GM21526 (cell line): ENCODE results near the gene KIAA1958.
A peak's percentile ranks its signal among the peaks of the same experiment; 100 is the strongest.

Experiments
- ATAC-seq: cut with Tn5 transposase; IDR thresholded peaks from one replicate; pipeline ENCODE4 v1.9.1; 2021; ENCODE audit warnings: moderate library complexity; ENCODE audit not compliant: unreplicated experiment, low FRiP score

Gene KIAA1958

GRCh38 chr9:112486221-112487007, at the start of gene KIAA1958:
KIAA1958 (plus strand) TSS chr9:112486827; CDS start chr9:112574081, 87,254 bp downstream.
- peak; percentile 88 for ATAC-seq

DNA sequence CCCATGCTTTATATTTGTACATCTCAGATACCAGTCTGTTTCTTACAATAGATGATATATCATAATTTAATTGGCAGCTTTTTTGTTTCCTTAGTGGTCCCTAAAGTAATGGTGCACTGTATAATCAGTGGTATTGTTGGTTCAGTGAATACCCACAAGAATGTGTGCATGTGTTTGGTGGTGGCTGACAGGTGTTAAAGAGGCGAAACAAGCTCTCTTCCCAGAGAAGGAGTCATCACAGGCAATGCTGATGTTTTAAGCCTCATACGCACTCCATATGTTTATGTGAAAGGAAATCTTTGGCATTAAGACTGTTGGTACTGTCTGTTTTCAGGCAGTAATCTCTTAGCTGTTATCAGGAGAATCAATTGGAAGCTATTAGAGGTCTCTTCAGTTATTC, 49.2 kb upstream of the KIAA1958 start:
- no peak for ATAC-seq

DNA sequence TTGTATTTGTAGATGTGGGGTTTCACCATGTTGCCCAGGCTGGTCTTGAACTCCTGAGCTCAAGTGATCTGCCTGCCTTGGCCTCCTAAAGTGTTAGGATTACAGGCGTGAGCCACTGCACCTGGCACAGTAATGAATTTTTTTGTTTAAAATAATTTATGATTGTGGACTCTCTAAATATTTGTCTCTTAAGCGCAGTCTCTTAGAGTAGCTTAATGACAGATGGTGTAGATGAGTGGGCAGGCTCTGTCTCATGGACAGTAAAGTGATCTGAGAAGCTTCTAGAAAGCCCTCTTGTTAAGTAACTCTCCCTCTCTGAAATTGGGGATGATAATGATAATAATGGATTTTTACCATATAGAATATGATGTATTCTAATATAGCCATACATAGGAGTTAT, 47.5 kb upstream of the KIAA1958 start:
- no peak for ATAC-seq

DNA sequence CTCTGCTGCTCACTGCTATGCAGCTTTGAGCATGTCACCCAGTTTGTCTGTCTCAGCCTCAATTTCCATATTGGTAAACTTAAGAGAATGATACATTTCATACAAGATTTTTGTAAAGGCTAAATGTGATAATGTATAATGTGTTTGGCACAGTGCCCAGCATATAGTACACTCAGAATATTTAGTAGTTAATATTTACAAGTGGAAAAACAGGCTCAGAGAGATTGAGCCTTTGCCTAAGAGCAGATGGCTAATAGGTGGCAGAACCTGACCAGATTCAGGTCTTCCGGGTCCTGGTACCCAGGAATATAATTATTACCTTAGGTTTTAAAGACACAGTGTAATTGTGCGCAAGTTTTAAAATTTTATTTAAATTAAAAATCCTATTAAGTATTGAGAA, 46.8 kb upstream of the KIAA1958 start:
- ATAC-seq, result no peak

GRCh38 chr9:112443200-112443599, 43.4 kb upstream of the KIAA1958 start:
- ATAC-seq, result no peak

GRCh38 chr9:112443636-112444035, 43.0 kb upstream of the KIAA1958 start:
- ATAC-seq, result no peak

DNA sequence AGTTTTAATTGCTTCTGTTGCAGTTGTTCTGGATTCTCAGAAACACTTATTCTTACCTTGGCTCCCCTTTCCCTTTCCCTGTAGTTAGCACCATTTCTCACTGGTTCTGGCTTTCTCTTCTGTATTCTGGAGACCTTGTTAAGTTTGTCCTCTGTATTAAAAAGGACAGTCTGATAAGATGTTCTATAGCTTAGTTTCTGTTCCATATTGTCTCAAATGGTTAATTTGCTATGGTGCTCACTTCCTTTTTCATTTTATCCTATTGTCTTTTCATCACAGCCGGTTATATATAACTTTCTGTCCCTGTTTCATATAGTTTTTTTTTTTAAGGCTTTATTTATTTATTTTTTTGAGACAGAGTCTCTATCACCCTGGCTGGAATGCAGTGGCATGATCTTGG, 41.4 kb upstream of the KIAA1958 start:
- no peak for ATAC-seq

GRCh38 chr9:112446080-112446479, 40.5 kb upstream of the KIAA1958 start:
- ATAC-seq, result no peak

GRCh38 chr9:112446526-112446925, 40.1 kb upstream of the KIAA1958 start:
- no peak for ATAC-seq

DNA sequence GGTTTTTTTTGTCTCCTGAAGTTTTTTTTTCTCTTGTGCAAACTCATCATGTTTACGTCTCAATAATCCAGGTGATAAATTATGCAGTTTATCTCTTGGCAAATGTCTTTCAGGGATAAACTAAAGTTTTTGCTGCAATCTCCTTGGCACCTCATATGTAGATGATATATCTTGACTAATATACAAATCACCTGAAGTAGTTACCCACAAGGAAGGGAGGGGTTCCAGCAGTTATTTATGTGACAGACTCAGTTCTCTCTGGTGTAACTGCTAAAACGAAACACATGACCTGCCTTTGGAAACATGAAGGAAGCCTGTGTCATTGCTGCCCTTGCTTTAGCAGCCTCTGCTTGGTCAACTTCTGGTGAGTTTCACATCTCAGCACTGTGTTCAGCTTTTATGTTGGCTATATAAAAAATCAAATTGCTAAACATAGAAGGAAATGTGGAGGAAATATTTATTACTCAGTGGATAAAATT, 39.3 kb upstream of the KIAA1958 start:
- no peak for ATAC-seq

- ATAC-seq, result no peak
These were observed 23.8 kb upstream of the KIAA1958 start for GRCh38 chr9:112462855-112463254.

GRCh38 chr9:112465352-112465751, 21.3 kb upstream of the KIAA1958 start:
- ATAC-seq, result no peak

- ATAC-seq, result no peak
These were observed 13.6 kb upstream of the KIAA1958 start for GRCh38 chr9:112472996-112473395.

GRCh38 chr9:112473986-112474385, 12.6 kb upstream of the KIAA1958 start:
- ATAC-seq, result no peak

- ATAC-seq, result no peak
These were observed 11.3 kb upstream of the KIAA1958 start for GRCh38 chr9:112475318-112475717.

GRCh38 chr9:112477330-112477729, 9.3 kb upstream of the KIAA1958 start:
- ATAC-seq, result no peak

DNA sequence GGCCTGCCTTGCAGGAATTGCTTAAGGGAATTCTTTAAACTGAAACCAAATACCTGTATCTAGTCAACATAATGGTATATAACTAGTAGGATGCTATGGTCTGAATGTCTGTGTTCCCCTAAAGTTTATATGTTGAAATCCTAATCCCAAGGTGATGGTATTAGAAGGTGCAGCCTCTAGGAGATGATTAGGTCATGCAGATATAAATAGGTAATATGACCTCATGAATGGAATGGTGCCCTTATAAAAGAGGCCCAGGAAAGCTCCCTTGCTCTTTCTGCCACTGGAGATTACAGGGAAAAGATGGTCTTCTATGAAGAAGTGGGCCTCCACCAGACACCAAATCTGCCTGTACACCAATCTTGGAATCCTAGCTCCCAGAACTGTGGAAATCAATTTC, 7.4 kb upstream of the KIAA1958 start:
- ATAC-seq, result no peak

- no peak for ATAC-seq
These were observed 2.0 kb upstream of the KIAA1958 start for GRCh38 chr9:112484607-112485006.

DNA sequence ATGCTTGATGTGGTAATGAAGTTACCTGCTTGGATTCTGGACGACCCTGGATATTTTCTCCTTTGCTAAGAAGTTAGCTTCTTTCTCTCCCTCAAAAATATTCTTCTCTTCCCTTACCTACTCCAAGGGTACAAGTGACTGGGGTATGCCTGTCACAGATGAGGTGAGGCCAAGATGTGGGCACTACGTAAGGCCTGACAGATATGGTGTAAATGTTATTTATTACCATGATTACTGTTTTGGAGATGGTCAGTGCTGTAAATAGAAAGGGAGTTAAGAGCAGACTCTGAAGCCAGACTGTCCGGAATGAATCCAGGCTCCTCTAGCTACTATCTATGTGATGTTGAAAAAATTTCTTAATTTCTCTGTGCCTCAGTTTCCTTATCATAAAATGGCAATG, 1.1 kb upstream of the KIAA1958 start:
- no peak for ATAC-seq

DNA sequence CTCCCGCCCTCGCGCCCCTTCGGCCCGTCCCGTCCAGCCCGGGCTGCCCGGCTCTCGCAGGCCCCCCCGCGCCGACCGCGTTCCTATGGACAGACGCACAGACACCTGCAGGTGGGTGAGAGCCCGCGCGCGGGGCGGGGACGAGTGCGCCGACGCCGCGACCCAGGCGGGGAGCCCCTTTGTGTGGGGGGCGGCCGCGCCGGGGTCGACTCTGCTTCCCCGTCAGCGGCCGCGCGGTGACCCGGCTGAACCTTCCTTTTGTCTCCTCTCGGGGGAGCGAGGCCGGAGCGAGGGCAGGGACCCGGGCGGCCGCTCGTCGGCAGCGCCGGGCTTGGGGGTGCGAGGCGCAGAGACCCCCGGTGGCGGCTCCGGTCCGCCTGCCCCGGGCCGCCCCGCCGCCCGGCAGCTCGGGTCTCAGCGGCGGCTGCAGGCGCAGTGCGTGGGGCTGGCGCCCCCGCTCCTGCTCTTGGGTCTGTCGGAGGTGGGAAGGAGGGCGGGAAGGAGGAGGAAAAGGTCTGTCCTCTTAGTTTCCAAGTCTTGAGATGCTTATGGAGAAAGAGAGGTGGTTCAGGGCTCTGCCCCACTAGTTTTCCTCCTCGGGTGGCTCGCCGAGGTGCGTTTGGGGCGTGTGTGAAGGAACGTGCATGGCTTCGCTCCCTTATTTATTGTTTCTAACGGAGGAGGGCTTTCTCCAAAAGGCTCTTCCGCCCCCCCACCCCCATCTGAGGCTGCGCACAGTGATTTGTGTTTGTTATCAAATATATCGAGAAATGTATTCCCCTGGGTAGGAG, 576 bp downstream of the KIAA1958 start:
- peak; percentile 33 for ATAC-seq

DNA sequence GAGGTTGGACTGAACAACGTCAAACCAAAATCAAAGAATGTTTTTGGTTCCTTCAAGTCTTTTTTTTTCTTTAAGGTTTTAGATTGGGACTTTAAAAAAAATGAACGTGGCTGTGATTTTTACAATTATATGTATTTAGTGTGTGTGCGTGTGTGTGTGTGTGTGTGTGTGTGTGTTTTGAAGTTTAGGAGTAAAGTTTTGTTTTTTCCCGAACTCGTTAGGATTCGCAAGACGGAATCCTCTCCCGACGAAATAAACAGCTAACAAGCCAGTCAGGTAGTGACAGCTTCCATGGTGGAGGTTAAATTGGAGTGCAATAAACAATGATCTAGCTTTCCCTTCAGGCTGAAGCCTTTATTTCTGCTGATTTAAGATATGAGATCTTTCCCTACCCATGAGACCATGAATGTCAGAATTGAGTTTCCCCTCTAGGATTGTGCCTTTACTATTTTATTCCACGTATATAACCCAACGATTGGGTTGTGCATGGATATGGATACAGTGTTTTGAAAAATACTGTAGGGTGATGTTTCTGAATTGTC, 1.2 kb downstream of the KIAA1958 start:
- ATAC-seq, result no peak
